GM12878 (cell line): Measurements from ENCODE around the gene TNIP1. TPM values are rescaled to one million over a fixed set of nuclear protein-coding genes. Genes with fewer than 3 reads are reported as not detected.

Experiments
- ATAC-seq: fragments of 200-7000 bp; cut with Tn5 transposase; 3 replicates; pipeline ENCODE4 v1.9.1; 2020; ENCODE audit warnings: mild to moderate bottlenecking, moderate library complexity
- BruUV-seq: library from RNA; stranded (reverse); fragments of 400-500 nt; replicated peaks from 2 replicates; lab custom pipeline; 2021; lab: Mats Ljungman, UMichigan
- CTCF ChIA-PET: fragments of 300-600 bp; sonication (Branson Sonifier 250); formaldehyde crosslinking; extraction: SDS; loops from one replicate; lab custom pipeline; 2021; ENCODE audit warnings: inconsistent platforms; lab: Yijun Ruan, JAX
- POLR2A ChIA-PET: fragments of 350-600 bp; formaldehyde crosslinking; extraction: SDS; loops from one replicate; lab custom pipeline; 2021; ENCODE audit warnings: inconsistent platforms; lab: Charles Lee
- RAD21 ChIA-PET: fragments of 300-600 bp; sonication (Branson Sonifier 250); formaldehyde crosslinking; loops from one replicate; lab custom pipeline; 2023; ENCODE audit warnings: antibody characterized with exemption; ENCODE audit not compliant: unreplicated experiment; lab: Charles Lee
- SMC1A ChIA-PET: fragments of 300-600 bp; sonication (Branson Sonifier 250); formaldehyde crosslinking; loops from one replicate; lab custom pipeline; 2023; ENCODE audit not compliant: unreplicated experiment, uncharacterized antibody; lab: Charles Lee
- DNase-seq: peaks from one replicate; pipeline ENCODE4 v3.0.0-alpha.2; 2011; ENCODE audit warnings: low read depth, low spot score
- FAIRE-seq: peaks from 3 replicates; lab custom pipeline; 2011; peaks lifted over from hg19 to GRCh38; lab: Jason Lieb, UNC
- H2AFZ ChIP-seq: 2 replicates; pipeline ENCODE4 v1.6.0; 2011; ENCODE audit warnings: low read depth, low read length, control low read depth; ENCODE audit not compliant: control insufficient read depth
- H3K27ac ChIP-seq: 2 replicates; pipeline ENCODE4 v1.5.1; 2011; ENCODE audit warnings: control low read depth; ENCODE audit not compliant: control insufficient read depth, insufficient read depth
- H3K27me3 ChIP-seq, 2 experiments: replicated peaks in 1 of 2; 2 replicates each; pipeline versions ENCODE4 v1.6.0 to v1.6.1; 2011; ENCODE audit warnings: low read length in 1 of 2; ENCODE audit not compliant: control insufficient read depth in 2 of 2, insufficient read depth in 2 of 2
- H3K36me3 ChIP-seq, 2 experiments: 2 replicates each; pipeline ENCODE4 v1.5.1; 2011; ENCODE audit warnings: low read length in 1 of 2; ENCODE audit not compliant: control insufficient read depth in 2 of 2, insufficient read depth in 2 of 2
- H3K4me1 ChIP-seq: 2 replicates; pipeline ENCODE4 v1.6.1; 2011; ENCODE audit warnings: mild to moderate bottlenecking, low read length, moderate library complexity, mixed read lengths; ENCODE audit not compliant: control insufficient read depth, insufficient read depth
- H3K4me2 ChIP-seq: 2 replicates; pipeline ENCODE4 v1.6.0; 2011; ENCODE audit warnings: control low read depth; ENCODE audit not compliant: control insufficient read depth, insufficient read depth
- H3K4me3 ChIP-seq: fragments of 200-600 bp; sonication (generic); 2 replicates; pipeline ENCODE4 v1.5.1; 2016
- H3K79me2 ChIP-seq: 2 replicates; pipeline ENCODE4 v1.6.0; 2011; ENCODE audit warnings: low read length; ENCODE audit not compliant: control insufficient read depth, insufficient read depth
- H3K9ac ChIP-seq: 2 replicates; pipeline ENCODE4 v1.8.0; 2011; ENCODE audit warnings: low read length, control low read depth, mixed read lengths; ENCODE audit not compliant: control insufficient read depth, insufficient read depth
- H3K9me3 ChIP-seq: replicated peaks from 3 replicates; pipeline ENCODE4 v1.5.1; 2011; ENCODE audit warnings: mild to moderate bottlenecking, low read length; ENCODE audit not compliant: control insufficient read depth, insufficient read depth
- H4K20me1 ChIP-seq: 2 replicates; pipeline ENCODE4 v1.6.0; 2011; ENCODE audit not compliant: control insufficient read depth, insufficient read depth
- ATF7 ChIP-seq: fragments of 450-650 bp; IDR thresholded peaks from 2 replicates; pipeline ENCODE4 v1.6.1; 2016; ENCODE audit warnings: low read depth, mild to moderate bottlenecking
- BHLHE40 ChIP-seq, 2 experiments: fragments of 450-650 bp in 1 of 2; IDR thresholded peaks; 2 replicates each; pipeline ENCODE4 v1.6.1; 2011 to 2017; ENCODE audit warnings: low read depth in 2 of 2, borderline replicate concordance in 1 of 2, improper control_type of control experiment in 1 of 2, low read length in 1 of 2, mild to moderate bottlenecking in 1 of 2
- CBX3 ChIP-seq: fragments of 200-600 bp; sonication (generic); IDR thresholded peaks from 2 replicates; pipeline ENCODE4 v1.6.1; 2016; ENCODE audit warnings: low read depth, borderline replicate concordance
- DPF2 ChIP-seq: fragments of 450-650 bp; IDR thresholded peaks from 2 replicates; pipeline ENCODE4 v1.6.1; 2017; ENCODE audit warnings: mild to moderate bottlenecking
- KLF5 ChIP-seq: fragments of 450-650 bp; IDR thresholded peaks from 2 replicates; pipeline ENCODE4 v1.6.1; 2014; ENCODE audit warnings: mild to moderate bottlenecking; ENCODE audit not compliant: partially characterized antibody
- PML ChIP-seq: IDR thresholded peaks from 2 replicates; pipeline ENCODE4 v1.6.1; 2012; ENCODE audit warnings: low read length, inconsistent platforms
- POLR2AphosphoS2 ChIP-seq: IDR thresholded peaks from 2 replicates; pipeline ENCODE4 v1.6.1; 2011; ENCODE audit warnings: low read depth, mild to moderate bottlenecking, low read length, improper control_type of control experiment, moderate library complexity
- POLR2AphosphoS5 ChIP-seq: IDR thresholded peaks from 2 replicates; pipeline ENCODE4 v1.6.1; 2011; ENCODE audit warnings: mild to moderate bottlenecking, low read length, inconsistent platforms
- RCOR1 ChIP-seq: conservative IDR thresholded peaks from 2 replicates; pipeline ENCODE4 v1.6.1; 2012; ENCODE audit warnings: low read depth, low read length, improper control_type of control experiment
- TBL1XR1 ChIP-seq: IDR thresholded peaks from 2 replicates; pipeline ENCODE4 v1.6.1; 2012; ENCODE audit warnings: low read depth, low read length, improper control_type of control experiment
- ZNF207 ChIP-seq: fragments of 450-650 bp; IDR thresholded peaks from 2 replicates; pipeline ENCODE4 v1.6.1; 2014; ENCODE audit warnings: antibody characterized with exemption, mild to moderate bottlenecking, borderline replicate concordance
- WGBS: methylation state at CpG from one replicate; pipeline ENCODE4 v1.1.6; 2016; ENCODE audit warnings: low lambda C conversion rate; ENCODE audit not compliant: insufficient replicate concordance, insufficient coverage; ENCODE audit errors: missing lambda C conversion rate; 5-methylcytosine and 5-hydroxymethylcytosine counted together
- in situ Hi-C: fragments of 300-500 bp; cut with MboI; formaldehyde crosslinking; loops from 9 replicates; pipeline ENCODE4 v1.14.3; 2018; ENCODE audit warnings: mixed read lengths
- intact Hi-C: fragments of 100-400 bp; cut with micrococcal nuclease; formaldehyde crosslinking; loops from one replicate; pipeline ENCODE4 v1.14.2; 2022; ENCODE audit not compliant: unreplicated experiment
- polyA plus RNA-seq, 11 experiments: library from polyadenylated mRNA; depleted of rRNA in 4 of 11; unstranded in 6 of 11; stranded (reverse) in 5 of 11; fragments of >200 nt; fragmentation: Nextera tagmentation in 4 of 11; fragmentation: Illumina TruSeq in 1 of 11; extraction: Ambion mirVana in 4 of 11; extraction: Trizol in 1 of 11; gene quantifications; 1 replicate in 1 of 11; 2 replicates in 10 of 11; pipeline versions ENCODE4 v1.2.1 to v1.2.3, GENCODE V29; 2011 to 2016; ENCODE audit warnings: inconsistent platforms in 2 of 11, missing spikeins in 2 of 11, low read depth in 1 of 11
- total RNA-seq, 4 experiments: library from RNA; depleted of rRNA in 3 of 4; stranded (reverse); fragments of >200 nt in 3 of 4; fragmentation: Illumina TruSeq in 1 of 4; extraction: Trizol in 1 of 4; gene quantifications; 2 replicates each; pipeline versions ENCODE4 v1.2.1 to v1.2.3, GENCODE V29; 2013 to 2021
- TF ChIP-seq, protein P1 (sequence below): IDR thresholded peaks from 2 replicates; pipeline ENCODE4 v1.6.1; 2011; ENCODE audit warnings: low read depth, mild to moderate bottlenecking, low read length, moderate library complexity, borderline replicate concordance; ENCODE audit errors: extremely low read depth
- TF ChIP-seq, protein P2 (sequence below): fragments of 150-350 bp; IDR thresholded peaks from 2 replicates; pipeline ENCODE4 v1.6.1; 2016; ENCODE audit warnings: low read depth, low read length
- TF ChIP-seq, protein P3 (sequence below), 3 experiments: IDR thresholded peaks in 2 of 3; conservative IDR thresholded peaks in 1 of 3; 2 replicates each; pipeline ENCODE4 v1.5.1; 2011; ENCODE audit warnings: low read depth in 3 of 3, low read length in 3 of 3, mild to moderate bottlenecking in 3 of 3, control low read depth in 2 of 3, moderate library complexity in 2 of 3, inconsistent platforms in 1 of 3, mixed read lengths in 1 of 3; ENCODE audit not compliant: control insufficient read depth in 2 of 3, insufficient read depth in 1 of 3; ENCODE audit errors: extremely low read depth in 1 of 3

TNIP1 gene
- total and polyA plus RNA-seq, 10 of the 15 experiments (the other 5 are each of a cell fraction or from before 2014, with no cell fraction given), result 4.4 to 279 (median 150) TPM

DNA sequence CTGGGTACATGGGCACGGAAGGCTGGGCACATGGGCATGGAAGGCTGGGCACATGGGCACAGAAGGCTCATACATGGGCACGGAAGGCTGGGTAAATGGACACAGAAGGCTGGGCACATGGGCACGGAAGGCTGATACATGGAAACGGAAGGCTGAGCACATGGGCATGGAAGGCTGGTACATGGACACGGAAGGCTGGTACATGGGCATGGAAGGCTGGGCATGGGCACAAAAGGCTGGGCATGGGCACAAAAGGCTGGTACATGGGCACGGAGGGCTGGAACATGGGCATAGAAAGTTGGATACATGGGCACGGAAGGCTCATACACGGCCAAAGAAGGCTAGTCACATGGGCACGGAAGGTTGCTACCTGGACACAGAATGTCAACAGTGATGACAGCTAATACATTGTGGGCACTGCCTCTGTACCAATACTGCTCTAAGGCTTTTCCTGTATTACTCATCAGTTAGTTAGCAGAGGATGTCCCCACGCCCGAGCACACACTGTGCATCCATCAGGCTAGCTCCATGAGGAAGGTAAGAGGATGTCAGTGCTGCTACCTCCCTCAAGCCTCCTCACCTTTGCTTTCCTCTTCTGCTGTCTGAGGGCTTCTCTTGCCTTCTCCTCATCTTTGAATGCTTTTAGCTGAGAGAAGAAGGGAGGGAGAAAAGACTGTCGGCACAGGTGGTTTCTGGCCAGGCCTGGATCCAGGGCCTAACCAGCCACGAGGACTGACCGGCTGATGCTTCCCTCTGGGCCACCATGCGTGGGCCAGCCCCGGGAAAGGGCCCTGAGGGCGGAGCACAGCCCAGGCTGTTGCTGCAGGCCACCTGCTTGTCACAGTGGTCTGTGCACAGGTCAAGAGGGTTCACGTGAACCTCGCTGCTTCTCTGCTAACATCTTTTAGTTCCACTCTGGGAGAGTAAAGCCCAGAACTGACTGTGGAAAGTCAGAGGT lies 46.1 kb downstream of the TNIP1 start:
- H3K36me3 ChIP-seq, result peaks cover 54 to 59% of the 10 kb centered on the region in 2 experiments
- ATAC-seq (peak; percentile 27), FAIRE-seq (no peak), DNase-seq (no peak)
- no peak overlapping the region for H3K9ac ChIP-seq
- no peaks in the 10 kb centered on the region; the same call in 1 of the 2 replicates for H4K20me1 ChIP-seq
- in situ Hi-C loops (no loop called here), intact Hi-C loops (no loop called here)
- no peak overlapping the region for H2AFZ ChIP-seq
- no peak overlapping the region for H3K27ac ChIP-seq
- SMC1A ChIA-PET, result no interaction called here
- CTCF ChIA-PET, result interaction anchor here (1.6 to 1.9 kb wide), 2 partner anchors 81 to 130 kb away, joined by 5 read pairs; no protein-coding TSS in a partner anchor
- no peak for TF ChIP-seq CBX3
- peak; percentile 60; the same call in 1 of the 2 replicates for TF ChIP-seq POLR2AphosphoS5
- TF ChIP-seq, protein P1, sequence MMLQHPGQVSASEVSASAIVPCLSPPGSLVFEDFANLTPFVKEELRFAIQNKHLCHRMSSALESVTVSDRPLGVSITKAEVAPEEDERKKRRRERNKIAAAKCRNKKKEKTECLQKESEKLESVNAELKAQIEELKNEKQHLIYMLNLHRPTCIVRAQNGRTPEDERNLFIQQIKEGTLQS, result no peak
- TF ChIP-seq, protein P2, sequence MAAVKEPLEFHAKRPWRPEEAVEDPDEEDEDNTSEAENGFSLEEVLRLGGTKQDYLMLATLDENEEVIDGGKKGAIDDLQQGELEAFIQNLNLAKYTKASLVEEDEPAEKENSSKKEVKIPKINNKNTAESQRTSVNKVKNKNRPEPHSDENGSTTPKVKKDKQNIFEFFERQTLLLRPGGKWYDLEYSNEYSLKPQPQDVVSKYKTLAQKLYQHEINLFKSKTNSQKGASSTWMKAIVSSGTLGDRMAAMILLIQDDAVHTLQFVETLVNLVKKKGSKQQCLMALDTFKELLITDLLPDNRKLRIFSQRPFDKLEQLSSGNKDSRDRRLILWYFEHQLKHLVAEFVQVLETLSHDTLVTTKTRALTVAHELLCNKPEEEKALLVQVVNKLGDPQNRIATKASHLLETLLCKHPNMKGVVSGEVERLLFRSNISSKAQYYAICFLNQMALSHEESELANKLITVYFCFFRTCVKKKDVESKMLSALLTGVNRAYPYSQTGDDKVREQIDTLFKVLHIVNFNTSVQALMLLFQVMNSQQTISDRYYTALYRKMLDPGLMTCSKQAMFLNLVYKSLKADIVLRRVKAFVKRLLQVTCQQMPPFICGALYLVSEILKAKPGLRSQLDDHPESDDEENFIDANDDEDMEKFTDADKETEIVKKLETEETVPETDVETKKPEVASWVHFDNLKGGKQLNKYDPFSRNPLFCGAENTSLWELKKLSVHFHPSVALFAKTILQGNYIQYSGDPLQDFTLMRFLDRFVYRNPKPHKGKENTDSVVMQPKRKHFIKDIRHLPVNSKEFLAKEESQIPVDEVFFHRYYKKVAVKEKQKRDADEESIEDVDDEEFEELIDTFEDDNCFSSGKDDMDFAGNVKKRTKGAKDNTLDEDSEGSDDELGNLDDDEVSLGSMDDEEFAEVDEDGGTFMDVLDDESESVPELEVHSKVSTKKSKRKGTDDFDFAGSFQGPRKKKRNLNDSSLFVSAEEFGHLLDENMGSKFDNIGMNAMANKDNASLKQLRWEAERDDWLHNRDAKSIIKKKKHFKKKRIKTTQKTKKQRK, result no peak
- TF ChIP-seq BHLHE40 (IDR thresholded peaks at IDR 0.05; ENCODE audit: borderline replicate concordance in 1 of 2, low read depth in 2 of 2, low read length in 1 of 2), result no peak
- TF ChIP-seq KLF5, result no peak
- TF ChIP-seq, protein P3, sequence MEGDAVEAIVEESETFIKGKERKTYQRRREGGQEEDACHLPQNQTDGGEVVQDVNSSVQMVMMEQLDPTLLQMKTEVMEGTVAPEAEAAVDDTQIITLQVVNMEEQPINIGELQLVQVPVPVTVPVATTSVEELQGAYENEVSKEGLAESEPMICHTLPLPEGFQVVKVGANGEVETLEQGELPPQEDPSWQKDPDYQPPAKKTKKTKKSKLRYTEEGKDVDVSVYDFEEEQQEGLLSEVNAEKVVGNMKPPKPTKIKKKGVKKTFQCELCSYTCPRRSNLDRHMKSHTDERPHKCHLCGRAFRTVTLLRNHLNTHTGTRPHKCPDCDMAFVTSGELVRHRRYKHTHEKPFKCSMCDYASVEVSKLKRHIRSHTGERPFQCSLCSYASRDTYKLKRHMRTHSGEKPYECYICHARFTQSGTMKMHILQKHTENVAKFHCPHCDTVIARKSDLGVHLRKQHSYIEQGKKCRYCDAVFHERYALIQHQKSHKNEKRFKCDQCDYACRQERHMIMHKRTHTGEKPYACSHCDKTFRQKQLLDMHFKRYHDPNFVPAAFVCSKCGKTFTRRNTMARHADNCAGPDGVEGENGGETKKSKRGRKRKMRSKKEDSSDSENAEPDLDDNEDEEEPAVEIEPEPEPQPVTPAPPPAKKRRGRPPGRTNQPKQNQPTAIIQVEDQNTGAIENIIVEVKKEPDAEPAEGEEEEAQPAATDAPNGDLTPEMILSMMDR (IDR thresholded peaks at IDR 0.05 in 2 of 3, conservative IDR thresholded peaks at IDR 0.05 in 1 of 3; ENCODE audit: control insufficient read depth in 2 of 3, extremely low read depth in 1 of 3, insufficient read depth in 1 of 3, low read depth in 3 of 3, low read length in 3 of 3), result no peak
- no peak for TF ChIP-seq DPF2
- no peak for TF ChIP-seq TBL1XR1
- TF ChIP-seq RCOR1, result no peak
- TF ChIP-seq PML, result no peak
- TF ChIP-seq POLR2AphosphoS2, result 0 out of 2 replicates have a peak, but pooled peaks have one; percentile 15
- TF ChIP-seq ZNF207, result no peak
- TF ChIP-seq ATF7, result no peak
- TF ChIP-seq, all 136 proteins: peak for 2
- Histone ChIP-seq H3K4me3 (no peak overlapping the region), H3K4me1 (no peaks in the 10 kb centered on the region), H3K9me3 (no peaks in the 10 kb centered on the region), H3K79me2 (no peaks in the 10 kb centered on the region), H3K4me2 (no peak overlapping the region), H3K27me3 (no peaks in the 10 kb centered on the region)
- 83% methylated on average over 19 of the region's 19 CpGs for WGBS
- ChIA-PET POLR2A (no interaction called here), RAD21 (no interaction called here)
- BruUV-seq, result no TSS peak
